GM21423 (cell line): Measurements from ENCODE around the gene C16orf96.

ENCODE experiments used
- ATAC-seq: cut with Tn5 transposase; IDR thresholded peaks from one replicate; pipeline ENCODE4 v1.9.1; 2021; ENCODE audit warnings: mild to moderate bottlenecking, moderate library complexity; ENCODE audit not compliant: unreplicated experiment

Gene C16orf96

DNA sequence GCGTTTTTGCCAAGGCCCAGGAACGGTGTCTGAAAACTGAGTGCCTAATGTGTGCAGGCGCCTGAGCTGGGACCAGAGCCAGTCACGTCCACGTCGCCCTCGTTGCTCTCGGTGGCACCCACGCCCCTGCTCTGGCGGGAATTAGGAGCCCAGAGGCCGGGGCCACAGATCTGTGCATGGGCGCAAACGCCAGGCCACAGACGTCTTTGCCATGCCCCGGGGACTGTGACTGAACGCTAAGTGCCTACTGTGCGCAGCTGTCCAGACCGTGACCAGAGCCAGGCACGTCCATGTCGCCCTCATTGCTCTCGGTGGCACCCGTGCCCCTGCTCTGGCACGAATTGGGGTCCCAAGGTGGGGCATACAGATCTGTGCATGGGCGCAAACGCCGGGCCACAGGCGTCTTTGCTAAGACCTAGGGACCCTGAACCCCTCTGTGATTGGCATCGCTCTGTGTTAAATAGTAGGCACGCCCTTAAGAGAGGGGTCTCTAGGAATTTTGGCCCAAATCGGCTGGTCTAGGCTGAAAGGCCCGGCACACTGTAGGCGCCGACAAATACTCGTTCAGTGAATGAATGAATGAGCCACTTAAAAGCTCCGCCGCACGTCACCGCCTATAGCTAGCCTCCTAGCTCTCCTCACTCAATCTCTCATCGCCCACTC is 59.4 kb downstream of the C16orf96 start:
- ATAC-seq = no peak

GRCh38 chr16:4616047-4616811 is 60.1 kb downstream of the C16orf96 start:
- ATAC-seq = peak; percentile 74

DNA sequence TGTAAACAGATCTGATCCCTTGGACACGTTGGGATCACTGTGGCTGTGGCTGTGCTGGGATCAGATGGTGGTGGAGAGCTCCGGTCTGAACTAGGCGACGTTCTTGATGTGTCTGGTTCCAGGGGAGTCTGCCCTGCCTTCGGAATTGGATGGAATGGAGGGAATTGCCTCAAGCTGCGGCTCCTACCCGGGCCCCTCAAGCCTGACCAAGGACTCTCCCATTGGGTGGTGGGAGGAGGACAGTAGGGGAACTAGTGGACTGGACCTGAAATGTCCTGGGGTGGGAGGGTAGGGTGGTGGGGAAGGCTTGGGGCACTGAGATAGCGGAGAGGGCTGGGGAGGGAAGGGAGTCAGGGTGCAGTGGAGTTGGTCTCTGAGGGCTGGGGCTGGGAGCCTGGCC is 61.7 kb downstream of the C16orf96 start:
- no peak for ATAC-seq

DNA sequence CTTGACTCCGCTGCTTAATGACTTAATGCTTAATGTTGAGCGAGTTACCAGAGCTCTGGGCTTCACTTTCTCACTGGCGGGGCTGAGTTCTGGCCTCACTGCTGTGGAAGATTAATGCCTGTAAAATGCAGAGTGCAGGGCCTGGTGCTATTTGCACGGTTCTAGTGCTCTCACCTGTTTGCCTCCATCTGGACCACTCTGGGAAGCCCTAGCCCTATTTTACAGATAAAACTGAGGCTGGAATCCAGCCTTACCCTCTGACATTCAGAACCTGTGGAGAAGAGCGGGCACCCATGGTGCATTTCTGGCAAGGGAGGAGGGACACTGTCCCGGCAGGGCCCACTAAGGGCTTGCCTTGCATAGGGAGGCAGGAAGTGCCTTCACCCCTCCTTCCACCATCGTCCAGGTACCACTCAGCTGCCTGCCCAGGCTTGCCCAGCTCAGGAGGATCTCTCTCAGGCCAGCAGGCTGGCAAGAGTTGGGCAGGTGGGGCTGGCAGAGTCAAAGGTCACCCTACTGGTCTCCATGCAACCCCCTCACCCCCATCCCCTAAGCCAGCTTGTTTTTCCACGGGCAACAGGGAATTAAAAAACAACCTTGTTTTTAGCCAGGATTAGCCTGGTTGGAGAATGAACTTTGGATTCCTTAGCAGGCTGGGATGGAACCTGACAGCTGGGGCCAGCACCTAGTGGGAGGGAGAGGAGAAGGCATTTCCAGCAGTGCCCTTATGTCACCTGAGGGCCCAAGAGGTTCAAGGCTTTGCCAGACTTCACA is 62.7 kb downstream of the C16orf96 start:
- no peak for ATAC-seq

DNA sequence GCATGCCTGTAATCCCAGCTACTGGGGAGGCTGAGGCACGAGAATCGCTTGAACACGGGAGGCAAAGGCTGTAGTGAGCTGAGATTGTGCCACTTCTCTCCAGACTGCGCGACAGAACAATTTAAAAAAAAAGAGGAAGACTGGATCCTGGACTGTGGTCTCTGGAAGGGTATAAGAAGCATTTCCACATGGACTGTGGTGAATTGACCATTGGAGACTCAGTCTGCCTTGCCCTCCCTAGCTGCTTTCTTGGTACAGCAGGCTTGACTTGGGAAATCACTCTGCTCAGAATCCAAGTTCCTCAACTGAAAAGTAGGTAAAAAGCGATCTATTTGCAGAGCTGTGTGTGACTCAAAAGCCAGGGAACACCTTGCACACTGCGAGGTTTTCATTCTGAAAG is 67.5 kb downstream of the C16orf96 start:
- no peak for ATAC-seq

DNA sequence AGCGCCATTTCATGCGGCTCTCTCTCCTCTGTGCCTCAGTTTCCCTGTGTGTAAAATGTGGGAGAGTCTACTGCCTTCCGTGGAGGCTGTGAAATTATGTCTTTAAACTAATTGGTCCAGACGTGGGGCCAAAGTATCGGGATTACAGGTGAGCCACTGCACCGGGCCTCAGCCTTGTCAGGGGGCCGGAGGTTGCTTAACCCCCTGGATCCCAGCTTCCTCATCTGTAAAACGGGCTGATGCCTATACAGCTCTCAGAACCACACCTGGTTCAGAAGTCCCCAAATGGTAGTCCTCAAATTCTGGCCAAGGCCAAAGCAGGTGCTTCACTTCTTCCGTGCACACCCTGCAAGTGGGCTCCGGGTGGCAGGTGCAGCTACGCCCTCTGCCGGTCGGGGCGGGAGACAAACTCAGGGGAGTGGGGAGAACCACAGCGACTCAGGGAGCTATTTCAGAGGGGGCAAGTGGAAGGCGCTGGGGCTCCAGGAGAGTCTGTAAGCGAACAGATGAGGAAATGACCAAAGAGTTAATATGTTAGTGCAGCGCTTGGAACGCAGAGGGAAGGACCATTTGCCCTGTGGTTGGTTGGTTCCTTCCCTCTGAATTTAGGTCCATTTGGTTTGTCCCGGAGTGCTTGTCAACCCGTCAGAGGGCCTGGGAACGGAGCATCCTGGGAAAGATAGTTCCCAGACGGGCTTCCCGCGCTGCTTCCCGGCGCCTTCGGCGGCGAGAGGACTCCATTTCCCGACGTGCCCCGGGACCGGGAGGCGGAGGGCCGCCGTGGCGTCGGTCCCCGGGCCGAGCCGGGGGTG is 68.1 kb downstream of the C16orf96 start, which contains the start of gene MGRN1:
TSS of gene MGRN1 (plus strand) at position 812 of the 812 bp plus-strand sequence. CDS start 135 bp downstream, outside the sequence.
- peak; percentile 74 for ATAC-seq

DNA sequence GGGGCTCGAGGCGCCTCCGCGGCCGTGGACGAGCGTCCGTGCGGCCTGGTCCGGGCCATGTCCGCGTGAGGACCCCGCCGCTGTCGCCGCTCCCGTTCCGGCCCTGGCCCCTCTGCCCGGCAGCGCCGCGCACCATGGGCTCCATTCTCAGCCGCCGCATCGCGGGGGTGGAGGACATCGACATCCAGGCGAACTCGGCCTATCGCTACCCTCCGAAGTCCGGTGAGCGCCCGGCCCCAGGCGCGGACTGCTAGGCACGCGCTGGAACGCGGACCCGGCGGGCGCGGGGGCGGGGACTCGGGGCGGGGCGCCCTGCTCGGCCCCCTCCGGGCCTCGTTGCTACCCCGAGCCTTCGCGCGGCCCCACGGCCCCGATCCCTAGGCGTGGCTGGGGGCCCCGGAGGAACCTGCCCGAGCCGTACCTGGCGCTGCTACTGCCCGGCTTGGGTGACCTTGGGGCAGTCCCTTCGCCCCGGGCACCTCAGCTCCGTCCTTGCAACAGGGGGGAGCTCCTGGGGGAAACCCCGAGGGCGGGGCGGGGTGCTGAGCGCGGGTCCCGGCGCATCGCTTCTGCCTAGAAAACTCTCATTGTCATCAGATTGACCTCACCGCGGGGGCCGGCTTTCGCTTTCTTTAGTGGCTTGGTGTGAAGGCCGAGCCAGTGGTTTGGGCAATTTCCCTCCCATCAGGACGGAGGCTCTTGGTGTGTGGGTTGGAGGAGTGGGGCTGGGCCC is 68.9 kb downstream of the C16orf96 start:
- ATAC-seq = peak; percentile 46

GRCh38 chr16:4625560-4626159 is 69.5 kb downstream of the C16orf96 start:
- no peak for ATAC-seq

GRCh38 chr16:4626396-4626795 is 70.3 kb downstream of the C16orf96 start:
- ATAC-seq = no peak

DNA sequence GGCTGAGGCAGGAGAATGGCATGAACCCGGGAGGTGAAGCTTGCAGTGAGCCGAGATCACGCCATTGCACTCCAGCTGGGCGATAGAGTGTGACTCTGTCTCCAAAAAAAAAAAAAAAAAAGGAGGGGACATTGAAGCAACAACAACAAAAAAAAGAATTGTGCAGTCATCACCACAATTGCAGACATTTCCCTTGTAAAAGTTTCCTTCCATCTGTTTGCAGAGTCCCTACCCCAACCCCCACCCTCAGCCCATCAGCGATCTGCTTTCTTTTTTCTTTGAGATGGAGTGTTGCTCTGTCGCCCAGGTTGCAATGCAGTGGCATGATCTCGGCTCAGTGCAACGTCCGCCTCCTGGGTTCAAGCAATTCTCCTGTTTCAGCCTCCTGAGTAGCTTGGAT is 72.1 kb downstream of the C16orf96 start:
- ATAC-seq = no peak

GRCh38 chr16:4631444-4631843 is 75.3 kb downstream of the C16orf96 start:
- no peak for ATAC-seq

DNA sequence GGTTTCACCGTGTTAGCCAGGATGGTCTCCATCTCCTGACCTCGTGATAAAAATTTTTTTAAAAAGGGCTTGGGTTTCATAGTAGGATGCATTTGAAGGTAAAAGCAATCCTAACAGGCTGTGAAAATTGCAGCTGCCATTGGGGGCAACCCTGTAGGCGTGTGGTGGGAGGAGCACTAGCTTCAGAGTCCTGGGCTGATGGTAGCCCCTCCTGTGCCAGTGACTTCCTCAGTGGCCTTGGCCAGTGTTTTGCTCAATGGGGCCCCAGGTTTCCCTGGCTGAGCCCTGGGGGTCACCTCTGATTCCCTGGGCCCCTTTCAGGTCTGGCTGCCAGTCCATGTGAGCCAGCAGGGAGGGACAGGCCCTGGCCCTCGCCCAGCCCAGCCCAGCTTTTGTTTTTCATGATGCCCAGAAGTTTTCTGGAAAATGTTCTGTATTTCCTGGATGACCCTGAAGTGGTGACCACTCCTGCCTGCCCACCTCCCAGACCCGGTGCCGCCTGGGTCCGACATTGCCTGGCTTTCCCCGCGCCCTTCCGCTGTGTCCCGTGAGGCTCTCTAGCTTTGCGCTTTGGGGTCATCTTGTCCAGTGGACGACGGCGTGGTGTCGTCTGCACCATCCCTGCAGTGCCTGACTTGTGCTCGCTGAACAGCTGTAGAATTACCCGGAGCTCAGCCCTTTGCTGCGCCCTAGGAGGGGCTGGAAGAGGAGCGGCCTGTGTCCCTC is 77.9 kb downstream of the C16orf96 start:
- no peak for ATAC-seq

DNA sequence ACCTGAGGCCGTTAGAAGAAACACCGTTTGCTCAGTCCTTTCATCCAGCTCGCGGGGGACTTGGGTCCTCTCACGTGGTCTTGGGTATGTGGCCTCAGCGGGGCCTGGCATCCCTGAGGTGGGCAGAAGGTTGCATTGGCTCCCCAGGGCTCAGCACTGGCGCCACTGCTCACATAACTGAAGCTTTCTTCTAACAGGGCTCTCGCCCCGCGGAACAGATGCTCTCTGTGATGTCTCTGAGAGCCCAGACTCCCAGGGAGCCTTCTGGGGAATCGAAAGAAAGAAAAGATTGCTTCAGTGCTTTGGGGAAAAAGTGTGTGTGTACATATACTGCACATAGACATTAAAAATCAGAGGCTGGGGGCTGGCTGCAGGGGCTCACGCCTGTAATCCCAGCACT is 78.6 kb downstream of the C16orf96 start:
- ATAC-seq = no peak

DNA sequence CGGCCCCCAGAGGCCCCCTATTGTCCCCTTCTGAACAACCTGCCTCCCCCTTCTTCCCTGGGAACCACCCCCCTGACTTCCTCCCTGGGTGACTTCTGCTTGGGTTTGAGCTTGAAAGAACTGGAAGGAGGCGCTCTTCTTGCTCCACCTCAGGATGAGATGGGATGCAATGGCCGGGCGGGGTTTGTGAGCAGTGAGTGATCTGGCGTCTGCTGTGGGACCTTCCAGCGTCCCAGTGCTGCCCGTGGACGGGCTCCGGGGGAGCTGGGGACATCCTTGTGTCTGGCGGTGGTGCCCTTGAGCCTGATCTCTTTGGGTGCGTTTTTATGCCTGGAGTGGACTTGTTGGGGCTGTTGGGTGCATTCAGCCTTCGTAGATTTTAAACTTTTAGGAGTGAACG is 80.1 kb downstream of the C16orf96 start:
- ATAC-seq = no peak

DNA sequence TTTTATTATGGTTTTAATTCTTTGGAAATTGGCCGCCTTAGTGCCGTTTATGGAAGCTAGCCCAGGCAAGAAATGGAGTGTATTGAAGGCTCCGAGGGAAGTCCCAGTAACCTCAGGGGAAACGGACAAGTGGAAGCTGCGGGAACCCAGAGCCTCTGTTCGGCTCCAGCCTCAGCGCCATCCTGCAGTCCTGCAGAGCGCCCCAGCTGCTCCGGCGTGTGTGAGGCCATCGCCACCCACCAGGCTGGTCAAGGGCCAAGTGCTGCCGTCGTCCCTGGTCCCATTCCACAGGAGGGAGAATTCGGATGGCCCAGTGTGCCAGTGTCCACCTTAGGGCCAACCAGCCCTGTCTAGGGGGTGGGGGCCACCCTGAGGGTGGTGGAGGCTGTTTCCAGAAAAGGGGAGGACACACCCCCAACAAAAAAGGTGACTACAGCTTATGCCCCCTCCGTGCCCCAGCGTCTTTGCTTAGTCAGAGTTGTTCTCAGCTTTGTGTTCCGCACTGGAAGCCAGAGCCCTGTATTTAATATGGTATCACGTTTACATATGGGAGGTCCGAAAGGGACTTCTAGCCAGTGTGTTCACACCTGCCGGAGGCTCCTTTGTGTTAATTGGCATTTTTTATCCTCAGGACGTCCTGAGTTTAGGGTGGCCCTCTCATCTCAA is 81.5 kb downstream of the C16orf96 start:
- no peak for ATAC-seq

DNA sequence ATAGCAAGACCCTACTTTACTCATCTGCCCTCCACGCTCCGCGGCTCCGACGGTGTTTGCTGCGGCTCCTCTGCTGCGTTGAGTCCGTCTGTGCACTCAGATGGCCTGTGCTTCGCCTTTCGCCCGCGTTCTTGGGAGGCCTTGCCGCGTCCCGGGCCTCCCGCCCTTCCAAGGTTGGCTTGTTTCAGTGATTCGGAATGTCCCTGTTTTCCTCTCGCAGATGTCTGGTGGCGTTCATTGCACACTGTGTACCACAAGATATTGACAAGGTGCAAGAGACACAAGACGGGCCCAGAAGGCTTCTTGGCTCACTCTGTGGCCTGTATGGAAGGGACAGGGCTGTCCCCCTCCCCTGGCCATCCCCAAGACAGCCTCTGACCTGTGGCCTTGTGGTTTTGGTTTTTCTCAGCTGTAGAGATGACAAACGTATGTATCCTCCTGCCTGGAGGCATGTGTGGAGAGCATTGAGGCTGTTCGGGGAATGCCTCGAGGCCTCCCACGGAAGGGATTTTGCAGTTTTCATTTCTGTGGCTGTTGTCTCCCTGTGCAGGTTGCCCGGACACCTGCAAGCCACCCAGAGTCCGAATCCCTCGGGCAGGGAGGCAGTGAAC is 83.9 kb downstream of the C16orf96 start:
- ATAC-seq = no peak

- ATAC-seq = no peak
These were observed 84.6 kb downstream of the C16orf96 start for GRCh38 chr16:4640572-4641305.
